KMS-11 (cell line): Measurements from ENCODE around the gene AQP1.

Experiments used
- H2AFZ ChIP-seq: fragments of 200-600 bp; sonication (generic); 2 replicates; pipeline ENCODE4 v1.6.1; 2016; ENCODE audit warnings: antibody characterized with exemption, mixed run types, low read depth
- H3K27ac ChIP-seq: fragments of 200-600 bp; sonication (generic); 2 replicates; pipeline ENCODE4 v1.6.1; 2016; ENCODE audit warnings: mild to moderate bottlenecking, mixed run types
- H3K27me3 ChIP-seq: fragments of 200-600 bp; sonication (generic); 2 replicates; pipeline ENCODE4 v1.6.1; 2017; ENCODE audit warnings: mild to moderate bottlenecking, low read depth, mixed run types, moderate library complexity; ENCODE audit not compliant: insufficient read depth
- H3K36me3 ChIP-seq: fragments of 200-600 bp; sonication (generic); 2 replicates; pipeline ENCODE4 v1.6.1; 2017; ENCODE audit warnings: mild to moderate bottlenecking, mixed run types; ENCODE audit not compliant: insufficient read depth
- H3K4me1 ChIP-seq: fragments of 200-600 bp; sonication (generic); 2 replicates; pipeline ENCODE4 v1.6.1; 2016; ENCODE audit warnings: mild to moderate bottlenecking, low read depth, mixed run types; ENCODE audit not compliant: poor library complexity, severe bottlenecking
- H3K4me2 ChIP-seq: fragments of 200-600 bp; sonication (generic); 2 replicates; pipeline ENCODE4 v1.7.0; 2016; ENCODE audit warnings: mild to moderate bottlenecking, mixed run types
- H3K4me3 ChIP-seq: fragments of 200-600 bp; sonication (generic); IDR thresholded peaks from 2 replicates; pipeline ENCODE4 v1.6.1; 2017; ENCODE audit warnings: low read depth, low read length, mixed read lengths; ENCODE audit not compliant: insufficient read depth
- H3K79me2 ChIP-seq: fragments of 200-600 bp; sonication (generic); 2 replicates; pipeline ENCODE4 v1.6.1; 2016; ENCODE audit warnings: low read depth, mixed run types; ENCODE audit not compliant: insufficient read depth
- H3K9ac ChIP-seq: fragments of 200-600 bp; sonication (generic); 2 replicates; pipeline ENCODE4 v1.6.1; 2016; ENCODE audit warnings: mild to moderate bottlenecking, mixed run types
- H4K20me1 ChIP-seq: fragments of 200-600 bp; sonication (generic); 2 replicates; pipeline ENCODE4 v1.6.1; 2016; ENCODE audit warnings: mild to moderate bottlenecking, mixed run types; ENCODE audit not compliant: insufficient read depth
- TF ChIP-seq, protein P1 (sequence below): fragments of 200-600 bp; sonication (generic); conservative IDR thresholded peaks from 2 replicates; pipeline ENCODE4 v1.6.1; 2017; ENCODE audit warnings: low read depth, mild to moderate bottlenecking, antibody characterized with exemption, low read length, moderate library complexity, mixed read lengths

Gene AQP1

GRCh38 chr7:30902466-30902865, 9.2 kb upstream of the AQP1 start:
- TF ChIP-seq, protein P1, sequence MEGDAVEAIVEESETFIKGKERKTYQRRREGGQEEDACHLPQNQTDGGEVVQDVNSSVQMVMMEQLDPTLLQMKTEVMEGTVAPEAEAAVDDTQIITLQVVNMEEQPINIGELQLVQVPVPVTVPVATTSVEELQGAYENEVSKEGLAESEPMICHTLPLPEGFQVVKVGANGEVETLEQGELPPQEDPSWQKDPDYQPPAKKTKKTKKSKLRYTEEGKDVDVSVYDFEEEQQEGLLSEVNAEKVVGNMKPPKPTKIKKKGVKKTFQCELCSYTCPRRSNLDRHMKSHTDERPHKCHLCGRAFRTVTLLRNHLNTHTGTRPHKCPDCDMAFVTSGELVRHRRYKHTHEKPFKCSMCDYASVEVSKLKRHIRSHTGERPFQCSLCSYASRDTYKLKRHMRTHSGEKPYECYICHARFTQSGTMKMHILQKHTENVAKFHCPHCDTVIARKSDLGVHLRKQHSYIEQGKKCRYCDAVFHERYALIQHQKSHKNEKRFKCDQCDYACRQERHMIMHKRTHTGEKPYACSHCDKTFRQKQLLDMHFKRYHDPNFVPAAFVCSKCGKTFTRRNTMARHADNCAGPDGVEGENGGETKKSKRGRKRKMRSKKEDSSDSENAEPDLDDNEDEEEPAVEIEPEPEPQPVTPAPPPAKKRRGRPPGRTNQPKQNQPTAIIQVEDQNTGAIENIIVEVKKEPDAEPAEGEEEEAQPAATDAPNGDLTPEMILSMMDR: no peak
- H3K4me1 ChIP-seq: no peaks in the 10 kb centered on the region
- H4K20me1 ChIP-seq: no peaks in the 10 kb centered on the region
- no peaks in the 10 kb centered on the region for H3K79me2 ChIP-seq
- no peak overlapping the region for H3K4me3 ChIP-seq
- no peaks in the 10 kb centered on the region for H3K27me3 ChIP-seq
- no peaks in the 10 kb centered on the region for H3K36me3 ChIP-seq
- no peak overlapping the region for H3K4me2 ChIP-seq
- H3K27ac ChIP-seq: no peak overlapping the region
- no peak overlapping the region for H3K9ac ChIP-seq
- no peak overlapping the region for H2AFZ ChIP-seq

DNA sequence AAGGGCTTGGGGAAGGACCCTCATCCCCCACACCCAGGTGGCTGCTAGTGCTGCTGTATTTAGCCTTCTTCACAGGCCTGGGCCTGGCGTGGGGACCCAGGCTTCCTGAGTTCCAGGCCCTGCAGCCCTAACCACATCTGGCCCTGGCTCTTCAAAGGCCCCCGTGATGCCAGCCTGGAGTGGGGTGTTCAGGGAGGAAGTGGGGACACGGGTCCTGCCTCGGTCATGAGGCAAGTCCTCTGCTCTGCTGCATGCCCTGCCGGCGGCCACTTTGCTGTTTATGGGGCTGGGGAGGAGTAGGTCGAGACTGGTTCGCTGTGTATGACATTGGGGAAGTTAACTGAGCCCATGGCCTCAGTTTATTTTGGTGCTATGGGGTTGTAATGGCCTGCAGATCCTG, 8.5 kb upstream of the AQP1 start:
- H3K9ac ChIP-seq: no peak overlapping the region
- no peaks in the 10 kb centered on the region for H3K36me3 ChIP-seq

GRCh38 chr7:30904561-30904960, 7.1 kb upstream of the AQP1 start:
- Histone ChIP-seq H3K27me3 (no peaks in the 10 kb centered on the region), H3K4me3 (no peak overlapping the region), H3K79me2 (no peaks in the 10 kb centered on the region), H3K4me1 (no peaks in the 10 kb centered on the region), H4K20me1 (no peaks in the 10 kb centered on the region), H2AFZ (no peak overlapping the region), H3K36me3 (no peaks in the 10 kb centered on the region), H3K4me2 (no peak overlapping the region), H3K27ac (no peak overlapping the region), H3K9ac (no peak overlapping the region)
- TF ChIP-seq, protein P1: no peak

More for the DNA sequence above, 8.5 kb upstream of the AQP1 start:
- Histone ChIP-seq H3K27me3 (no peaks in the 10 kb centered on the region), H3K4me3 (no peak overlapping the region), H3K4me1 (no peaks in the 10 kb centered on the region), H3K79me2 (no peaks in the 10 kb centered on the region), H3K4me2 (no peak overlapping the region), H3K27ac (no peak overlapping the region), H4K20me1 (no peaks in the 10 kb centered on the region), H2AFZ (no peak overlapping the region)
- TF ChIP-seq, protein P1: no peak

- Histone ChIP-seq H3K36me3 (no peaks in the 10 kb centered on the region), H3K4me3 (no peak overlapping the region), H3K27me3 (no peaks in the 10 kb centered on the region), H4K20me1 (no peaks in the 10 kb centered on the region), H3K27ac (no peak overlapping the region), H2AFZ (no peak overlapping the region), H3K4me2 (no peak overlapping the region), H3K79me2 (no peaks in the 10 kb centered on the region), H3K4me1 (no peaks in the 10 kb centered on the region), H3K9ac (no peak overlapping the region)
- TF ChIP-seq, protein P1: no peak
Observed at GRCh38 chr7:30905078-30906012, 6.3 kb upstream of the AQP1 start.
